Osteoblast (primary cell): ENCODE data around the gene AKT1S1. TPM values are rescaled to one million over a fixed set of nuclear protein-coding genes. Genes with fewer than 3 reads are reported as not detected.
A peak's percentile ranks its signal among the peaks of the same experiment; 100 is the strongest.

Experiments
- DNase-seq: peaks from one replicate; pipeline ENCODE4 v3.0.0; 2011; ENCODE audit warnings: low spot score, mixed read lengths; ENCODE audit not compliant: insufficient read length; ENCODE audit errors: missing footprints
- H2AFZ ChIP-seq: 2 replicates; pipeline ENCODE4 v1.6.0; 2011; ENCODE audit warnings: mild to moderate bottlenecking, low read length
- H3K27ac ChIP-seq: 2 replicates; pipeline ENCODE4 v1.5.1; 2011; ENCODE audit warnings: mild to moderate bottlenecking, low read depth, low read length, moderate library complexity
- H3K27me3 ChIP-seq: 2 replicates; pipeline ENCODE4 v1.6.0; 2012; ENCODE audit warnings: mild to moderate bottlenecking, control low read depth, inconsistent platforms, low read length, moderate library complexity; ENCODE audit not compliant: insufficient read depth
- H3K36me3 ChIP-seq: 2 replicates; pipeline ENCODE4 v1.5.1; 2011; ENCODE audit warnings: mild to moderate bottlenecking, low read length, control low read depth, moderate library complexity; ENCODE audit not compliant: insufficient read depth
- H3K4me1 ChIP-seq: 2 replicates; pipeline ENCODE4 v1.5.1; 2011; ENCODE audit warnings: mild to moderate bottlenecking, low read length, control low read depth, moderate library complexity; ENCODE audit not compliant: insufficient read depth
- H3K4me2 ChIP-seq: 2 replicates; pipeline ENCODE4 v1.6.0; 2011; ENCODE audit warnings: mild to moderate bottlenecking, low read length; ENCODE audit not compliant: insufficient read depth
- H3K4me3 ChIP-seq: fragments of 200-600 bp; sonication (generic); 3 replicates; pipeline ENCODE4 v1.5.1; 2012; ENCODE audit warnings: mild to moderate bottlenecking, low read length, inconsistent platforms; ENCODE audit not compliant: insufficient read depth
- H3K79me2 ChIP-seq: 2 replicates; pipeline ENCODE4 v1.6.0; 2012; ENCODE audit warnings: mild to moderate bottlenecking, low read length, control low read depth, inconsistent platforms; ENCODE audit not compliant: insufficient read depth
- H3K9me3 ChIP-seq: 2 replicates; pipeline ENCODE4 v1.5.1; 2011; ENCODE audit warnings: low read depth, low read length, control low read depth
- H4K20me1 ChIP-seq: 2 replicates; pipeline ENCODE4 v1.6.0; 2012; ENCODE audit warnings: mild to moderate bottlenecking, low read length, control low read depth; ENCODE audit not compliant: insufficient read depth
- CTCF ChIP-seq: IDR thresholded peaks from 2 replicates; pipeline ENCODE4 v1.5.1; 2011; ENCODE audit warnings: mild to moderate bottlenecking, low read depth, low read length, moderate library complexity; ENCODE audit errors: extremely low read depth
- total RNA-seq: library from RNA; depleted of rRNA; stranded (reverse); fragments of >200 nt; gene quantifications from 2 replicates; pipeline ENCODE4 v1.2.3, GENCODE V29; 2012

Gene AKT1S1
- total RNA-seq, 1 donor: 13.4 TPM

GRCh38 chr19:49894879-49895565 lies 17.9 kb upstream of the AKT1S1 start:
- no peak for TF ChIP-seq CTCF

GRCh38 chr19:49894011-49894664 lies 17.0 kb upstream of the AKT1S1 start:
- H3K4me2 ChIP-seq: no peak overlapping the region
- H3K4me3 ChIP-seq: no peak overlapping the region
- H4K20me1 ChIP-seq: peaks cover 2% of the 10 kb centered on the region
- H3K27me3 ChIP-seq: peaks cover 9% of the 10 kb centered on the region
- H3K36me3 ChIP-seq: no peaks in the 10 kb centered on the region
- H3K27ac ChIP-seq: no peak overlapping the region
- no peaks in the 10 kb centered on the region for H3K79me2 ChIP-seq
- DNase-seq: peak; percentile 47
- peaks cover 12% of the 10 kb centered on the region for H3K4me1 ChIP-seq
- H3K9me3 ChIP-seq: no peaks in the 10 kb centered on the region
- H2AFZ ChIP-seq: no peak overlapping the region
- no peak for TF ChIP-seq CTCF

More at GRCh38 chr19:49894879-49895565, 17.9 kb upstream of the AKT1S1 start:
- no peak for DNase-seq
- no peaks in the 10 kb centered on the region for H4K20me1 ChIP-seq
- no peak overlapping the region for H3K27ac ChIP-seq
- H3K9me3 ChIP-seq: no peaks in the 10 kb centered on the region
- peaks cover 9% of the 10 kb centered on the region for H3K27me3 ChIP-seq
- no peak overlapping the region for H3K4me3 ChIP-seq
- no peaks in the 10 kb centered on the region for H3K36me3 ChIP-seq
- no peak overlapping the region for H3K4me2 ChIP-seq
- H3K79me2 ChIP-seq: no peaks in the 10 kb centered on the region
- H2AFZ ChIP-seq: no peak overlapping the region
- H3K4me1 ChIP-seq: peaks cover 11% of the 10 kb centered on the region

GRCh38 chr19:49892716-49893115 lies 15.6 kb upstream of the AKT1S1 start:
- no peak for TF ChIP-seq CTCF
- no peaks in the 10 kb centered on the region for H3K9me3 ChIP-seq
- H3K36me3 ChIP-seq: no peaks in the 10 kb centered on the region
- H3K27ac ChIP-seq: no peak overlapping the region
- H3K79me2 ChIP-seq: no peaks in the 10 kb centered on the region
- H4K20me1 ChIP-seq: peaks cover 3% of the 10 kb centered on the region
- H3K4me3 ChIP-seq: no peak overlapping the region
- H3K27me3 ChIP-seq: peaks cover 9% of the 10 kb centered on the region
- H2AFZ ChIP-seq: no peak overlapping the region
- no peak for DNase-seq
- peaks cover 12% of the 10 kb centered on the region for H3K4me1 ChIP-seq
- no peak overlapping the region for H3K4me2 ChIP-seq

GRCh38 chr19:49891393-49891792 lies 14.2 kb upstream of the AKT1S1 start:
- Histone ChIP-seq H2AFZ (no peak overlapping the region), H3K27ac (no peak overlapping the region), H3K27me3 (peaks cover 9% of the 10 kb centered on the region), H3K36me3 (no peaks in the 10 kb centered on the region), H3K4me2 (no peak overlapping the region), H3K9me3 (no peaks in the 10 kb centered on the region), H3K4me3 (no peak overlapping the region), H3K79me2 (no peaks in the 10 kb centered on the region), H4K20me1 (peaks cover 3% of the 10 kb centered on the region), H3K4me1 (peaks cover 5% of the 10 kb centered on the region)
- TF ChIP-seq CTCF: no peak
- no peak for DNase-seq
